ENCODE results near the gene NATD1.

- TF ChIP-seq BCL11A (IDR thresholded peaks at IDR 0.05; ENCODE audit: low read depth in 2 of 2, low read length in 2 of 2) (no peak), TCF12 (IDR thresholded peaks at IDR 0.05; ENCODE audit: low read depth, low read length) (no peak)
Observed at GRCh38 chr17:21263376-21263775, 10.2 kb upstream of the NATD1 start.
